Panc1 (cell line): ENCODE data around the gene MAPKAPK3. TPM values are rescaled to one million over a fixed set of nuclear protein-coding genes. Genes with fewer than 3 reads are reported as not detected.

Experiments used
- ATAC-seq: fragments of 200-7000 bp; cut with Tn5 transposase; 2 replicates; pipeline ENCODE4 v1.9.1; 2020; ENCODE audit warnings: mild to moderate bottlenecking, moderate library complexity
- BruUV-seq: library from RNA; stranded (reverse); fragments of 400-500 nt; replicated peaks from 2 replicates; lab custom pipeline; 2021; lab: Mats Ljungman, UMichigan
- CTCF ChIA-PET: fragments of 300-600 bp; sonication (Branson Sonifier 250); formaldehyde crosslinking; loops from one replicate; lab custom pipeline; 2022; ENCODE audit warnings: antibody characterized with exemption; lab: Charles Lee
- POLR2A ChIA-PET: fragments of 300-600 bp; sonication (Branson Sonifier 250); formaldehyde crosslinking; loops from one replicate; lab custom pipeline; 2022; ENCODE audit warnings: antibody characterized with exemption; lab: Charles Lee
- DNase-seq: peaks from one replicate; pipeline ENCODE4 v3.0.0-alpha.2; 2010; ENCODE audit warnings: low read depth, low spot score
- H3K27ac ChIP-seq: 2 replicates; pipeline ENCODE4 v1.5.1; 2011; ENCODE audit warnings: mild to moderate bottlenecking, low read length, inconsistent platforms
- H3K27me3 ChIP-seq: fragments of 200-500 bp; sonication (Bioruptor generic); 2 replicates; pipeline ENCODE4 v1.6.0; 2014; ENCODE audit warnings: low read length, inconsistent platforms; ENCODE audit not compliant: control insufficient read depth, insufficient read depth
- H3K36me3 ChIP-seq: fragments of 200-500 bp; sonication (Bioruptor generic); 2 replicates; pipeline ENCODE4 v1.5.1; 2014; ENCODE audit warnings: inconsistent platforms, mild to moderate bottlenecking, low read length, moderate library complexity; ENCODE audit not compliant: control insufficient read depth, insufficient read depth
- H3K4me1 ChIP-seq: 2 replicates; pipeline ENCODE4 v1.5.1; 2011; ENCODE audit warnings: inconsistent platforms, mild to moderate bottlenecking, low read length, moderate library complexity; ENCODE audit not compliant: control insufficient read depth, insufficient read depth
- H3K4me3 ChIP-seq, 2 experiments: 2 replicates each; pipeline ENCODE4 v1.5.1; 2011 to 2012; ENCODE audit warnings: low read depth in 2 of 2, low read length in 2 of 2, mild to moderate bottlenecking in 2 of 2, inconsistent platforms in 1 of 2, moderate library complexity in 1 of 2
- H3K9me3 ChIP-seq: fragments of 200-500 bp; sonication (Bioruptor generic); 2 replicates; pipeline ENCODE4 v1.5.1; 2014; ENCODE audit warnings: low read depth, mild to moderate bottlenecking, inconsistent platforms, low read length, moderate library complexity; ENCODE audit not compliant: control insufficient read depth, insufficient read depth
- CTCF ChIP-seq: fragments of 450-650 bp; IDR thresholded peaks from 2 replicates; pipeline ENCODE4 v1.5.1; 2017; ENCODE audit warnings: mild to moderate bottlenecking
- POLR2AphosphoS5 ChIP-seq: IDR thresholded peaks from 2 replicates; pipeline ENCODE4 v1.6.1; 2012; ENCODE audit warnings: mild to moderate bottlenecking, low read depth, low read length, moderate library complexity
- REST ChIP-seq, 2 experiments: IDR thresholded peaks; 2 replicates each; pipeline ENCODE4 v1.6.1; 2011 to 2012; ENCODE audit warnings: low read depth in 2 of 2, control low read depth in 1 of 2, low read length in 1 of 2, mild to moderate bottlenecking in 1 of 2, moderate library complexity in 1 of 2; ENCODE audit not compliant: insufficient read depth in 1 of 2
- SIN3A ChIP-seq: IDR thresholded peaks from 2 replicates; pipeline ENCODE4 v1.6.1; 2012; ENCODE audit warnings: low read depth, mild to moderate bottlenecking, low read length, moderate library complexity, borderline replicate concordance; ENCODE audit not compliant: insufficient read depth
- TCF7L2 ChIP-seq: IDR thresholded peaks from 2 replicates; pipeline ENCODE4 v1.6.1; 2011; ENCODE audit warnings: mild to moderate bottlenecking, low read depth, low read length, inconsistent platforms
- in situ Hi-C: cut with HindIII; loops from 2 replicates; pipeline ENCODE4 v1.10.0; 2016; ENCODE audit warnings: low sequenced_read_pairs, low pct_unique_long_range_greater_than_20kb
- intact Hi-C: fragments of 100-400 bp; cut with micrococcal nuclease; formaldehyde crosslinking; loops from one replicate; pipeline ENCODE4 v1.10.0; 2022; ENCODE audit not compliant: unreplicated experiment
- total RNA-seq: library from RNA; stranded (reverse); gene quantifications from one replicate; pipeline ENCODE4 v1.2.1, GENCODE V29; 2021; ENCODE audit not compliant: unreplicated experiment

Gene MAPKAPK3
- total RNA-seq, 1 experiment from 2014 or later: 14.8 TPM

- Histone ChIP-seq H3K9me3 (no peaks in the 10 kb centered on the region), H3K27me3 (no peaks in the 10 kb centered on the region), H3K27ac (no peak overlapping the region), H3K36me3 (no peaks in the 10 kb centered on the region), H3K4me3 (no peak overlapping the region), H3K4me1 (no peaks in the 10 kb centered on the region; the same call in 1 of the 2 replicates)
- no TSS peak for BruUV-seq
- ChIA-PET POLR2A (no interaction called here), CTCF (no interaction called here)
- no peak for DNase-seq
- no peak for ATAC-seq
- intact Hi-C loops (no loop called here), in situ Hi-C loops (no loop called here)
- TF ChIP-seq CTCF (no peak), TCF7L2 (no peak), SIN3A (no peak), REST (IDR thresholded peaks at IDR 0.05; ENCODE audit: insufficient read depth in 1 of 2, low read depth in 2 of 2, low read length in 1 of 2) (no peak), POLR2AphosphoS5 (no peak)
These were observed 7.7 kb downstream of the MAPKAPK3 start for GRCh38 chr3:50624634-50625033.

GRCh38 chr3:50625231-50626182, 8.6 kb downstream of the MAPKAPK3 start:
- BruUV-seq: no TSS peak
- ChIA-PET CTCF (no interaction called here), POLR2A (no interaction called here)
- TF ChIP-seq REST (IDR thresholded peaks at IDR 0.05; ENCODE audit: insufficient read depth in 1 of 2, low read depth in 2 of 2, low read length in 1 of 2): no peak
- no peak for TF ChIP-seq TCF7L2
- TF ChIP-seq CTCF: no peak
- no peak for TF ChIP-seq SIN3A
- no peak for TF ChIP-seq POLR2AphosphoS5
- no peaks in the 10 kb centered on the region; the same call in 1 of the 2 replicates for H3K4me1 ChIP-seq
- no peaks in the 10 kb centered on the region for H3K36me3 ChIP-seq
- no peak overlapping the region for H3K27ac ChIP-seq
- H3K9me3 ChIP-seq: no peaks in the 10 kb centered on the region
- no peaks in the 10 kb centered on the region for H3K27me3 ChIP-seq
- in situ Hi-C loops: no loop called here
- intact Hi-C loops: no loop called here
- H3K4me3 ChIP-seq: no peak overlapping the region
- DNase-seq (no peak), ATAC-seq (no peak)
